Stimulated activated naive CD8-positive, alpha-beta T cell treated with anti-CD3 and anti-CD28 coated beads, Interleukin-15, amount 100 ng/mL, for 72 hours (primary cell): ENCODE data around the gene DHX9.

Experiments
- ATAC-seq: fragments of 150-1000 bp; cut with Tn5 transposase; 2 replicates; pipeline ENCODE4 v1.10.0; 2021; ENCODE audit warnings: mild to moderate bottlenecking, moderate library complexity
- DNase-seq, 2 donors: peaks; one replicate each; pipeline ENCODE4 v3.0.0; 2021 to 2022
- H3K27ac Mint-ChIP-seq, 2 donors: one replicate each; pipeline ENCODE4 v1.8.0; 2022; ENCODE audit warnings: mild to moderate bottlenecking in 2 of 2, mixed read lengths in 2 of 2, moderate library complexity in 2 of 2
- H3K27me3 Mint-ChIP-seq: one replicate; pipeline ENCODE4 v1.8.0; 2022; ENCODE audit warnings: mixed read lengths
- H3K4me1 Mint-ChIP-seq: one replicate; pipeline ENCODE4 v1.8.0; 2022; ENCODE audit warnings: mild to moderate bottlenecking, mixed read lengths
- H3K4me3 Mint-ChIP-seq, 2 donors: one replicate each; pipeline ENCODE4 v1.8.0; 2022; ENCODE audit warnings: mild to moderate bottlenecking in 2 of 2, mixed read lengths in 2 of 2, moderate library complexity in 1 of 2
- H3K9me3 Mint-ChIP-seq, 2 donors: one replicate each; pipeline ENCODE4 v1.8.0; 2022; ENCODE audit warnings: mixed read lengths in 2 of 2

Gene DHX9

GRCh38 chr1:182839209-182840066, at the start of gene DHX9:
DHX9 (plus strand) TSS chr1:182839347; CDS start chr1:182842567, 3,220 bp downstream.
- ATAC-seq (peak; percentile 94), DNase-seq (peak; percentile 95 to 98)
- Mint-ChIP-seq H3K27me3 (no peaks in the 10 kb centered on the region), H3K4me3 (peak within 1 kb of the TSS; percentile 94 to 96), H3K27ac (peak within 1 kb of the TSS; percentile 97 to 98), H3K4me1 (peaks cover 47% of the 10 kb centered on the region), H3K9me3 (no peaks in the 10 kb centered on the region)

GRCh38 chr1:182791281-182792179, 47.6 kb upstream of the DHX9 start:
- H3K27me3 Mint-ChIP-seq = peaks cover 30% of the 10 kb centered on the region
- DNase-seq (no peak), ATAC-seq (no peak)
- H3K27ac Mint-ChIP-seq = no peak overlapping the region
- no peak overlapping the region for H3K4me3 Mint-ChIP-seq
- H3K4me1 Mint-ChIP-seq = peaks cover 32% of the 10 kb centered on the region
- H3K9me3 Mint-ChIP-seq = no peaks in the 10 kb centered on the region

- Mint-ChIP-seq H3K4me3 (no peak overlapping the region), H3K4me1 (peaks cover 26% of the 10 kb centered on the region), H3K9me3 (no peaks in the 10 kb centered on the region), H3K27me3 (peaks cover 15% of the 10 kb centered on the region), H3K27ac (no peak overlapping the region)
- ATAC-seq (no peak), DNase-seq (no peak)
These were observed 45.1 kb upstream of the DHX9 start for GRCh38 chr1:182794091-182794490.

- Mint-ChIP-seq H3K4me1 (peaks cover 19% of the 10 kb centered on the region), H3K27me3 (peaks cover 14% of the 10 kb centered on the region), H3K9me3 (no peaks in the 10 kb centered on the region), H3K27ac (no peak overlapping the region), H3K4me3 (no peak overlapping the region)
- no peak for ATAC-seq
- no peak for DNase-seq
These were observed 44.4 kb upstream of the DHX9 start for GRCh38 chr1:182794676-182795201.

- Mint-ChIP-seq H3K27me3 (peaks cover 13% of the 10 kb centered on the region), H3K4me1 (peaks cover 11% of the 10 kb centered on the region), H3K9me3 (no peaks in the 10 kb centered on the region), H3K27ac (no peak overlapping the region), H3K4me3 (no peak overlapping the region)
- DNase-seq = no peak
- no peak for ATAC-seq
These were observed 43.5 kb upstream of the DHX9 start for GRCh38 chr1:182795563-182796228.

GRCh38 chr1:182802006-182802803, 36.9 kb upstream of the DHX9 start:
- Mint-ChIP-seq H3K27me3 (no peaks in the 10 kb centered on the region), H3K9me3 (no peaks in the 10 kb centered on the region), H3K4me1 (no peaks in the 10 kb centered on the region), H3K27ac (no peak overlapping the region), H3K4me3 (no peak overlapping the region)
- ATAC-seq (no peak), DNase-seq (no peak)

GRCh38 chr1:182803846-182804245, 35.3 kb upstream of the DHX9 start:
- no peak overlapping the region for H3K4me3 Mint-ChIP-seq
- H3K9me3 Mint-ChIP-seq = no peaks in the 10 kb centered on the region
- no peak overlapping the region for H3K27ac Mint-ChIP-seq
- DNase-seq (no peak), ATAC-seq (no peak)
- no peaks in the 10 kb centered on the region for H3K4me1 Mint-ChIP-seq
- no peaks in the 10 kb centered on the region for H3K27me3 Mint-ChIP-seq

GRCh38 chr1:182806015-182806678, 33.0 kb upstream of the DHX9 start:
- no peak for ATAC-seq
- Mint-ChIP-seq H3K27ac (no peak overlapping the region), H3K27me3 (no peaks in the 10 kb centered on the region), H3K4me1 (no peaks in the 10 kb centered on the region), H3K9me3 (no peaks in the 10 kb centered on the region), H3K4me3 (no peak overlapping the region)
- no peak for DNase-seq

- no peaks in the 10 kb centered on the region for H3K9me3 Mint-ChIP-seq
- no peak overlapping the region for H3K4me3 Mint-ChIP-seq
- DNase-seq = no peak
- no peak overlapping the region for H3K27ac Mint-ChIP-seq
- H3K4me1 Mint-ChIP-seq = no peaks in the 10 kb centered on the region
- H3K27me3 Mint-ChIP-seq = no peaks in the 10 kb centered on the region
- no peak for ATAC-seq
These were observed 31.2 kb upstream of the DHX9 start for GRCh38 chr1:182807907-182808306.

GRCh38 chr1:182809414-182809957, 29.7 kb upstream of the DHX9 start:
- Mint-ChIP-seq H3K27ac (peak overlapping the region in 1 of 2 donors; percentile 80), H3K27me3 (no peaks in the 10 kb centered on the region), H3K4me1 (no peaks in the 10 kb centered on the region), H3K9me3 (no peaks in the 10 kb centered on the region), H3K4me3 (no peak overlapping the region)
- DNase-seq = no peak
- ATAC-seq = no peak

GRCh38 chr1:182811975-182812722, 27.0 kb upstream of the DHX9 start:
- no peak for DNase-seq
- Mint-ChIP-seq H3K27me3 (no peaks in the 10 kb centered on the region), H3K9me3 (no peaks in the 10 kb centered on the region), H3K4me3 (no peak overlapping the region), H3K4me1 (no peaks in the 10 kb centered on the region), H3K27ac (no peak overlapping the region)
- ATAC-seq = no peak

GRCh38 chr1:182816863-182817262, 22.3 kb upstream of the DHX9 start:
- Mint-ChIP-seq H3K27me3 (no peaks in the 10 kb centered on the region), H3K4me3 (no peak overlapping the region), H3K4me1 (peaks cover 7% of the 10 kb centered on the region), H3K9me3 (no peaks in the 10 kb centered on the region), H3K27ac (peak overlapping the region in 1 of 2 donors; percentile 26)
- DNase-seq = no peak
- no peak for ATAC-seq

GRCh38 chr1:182817802-182818201, 21.3 kb upstream of the DHX9 start:
- no peaks in the 10 kb centered on the region for H3K27me3 Mint-ChIP-seq
- no peaks in the 10 kb centered on the region for H3K9me3 Mint-ChIP-seq
- no peak overlapping the region for H3K4me3 Mint-ChIP-seq
- ATAC-seq (no peak), DNase-seq (no peak)
- H3K27ac Mint-ChIP-seq = no peak overlapping the region
- H3K4me1 Mint-ChIP-seq = peaks cover 7% of the 10 kb centered on the region
